HEK293T (cell line): ENCODE results near the gene DISP3.

Experiments
- BHLHE40 ChIP-seq: fragments of 450-650 bp; IDR thresholded peaks from 2 replicates; pipeline ENCODE4 v1.6.1; 2016; ENCODE audit warnings: mild to moderate bottlenecking, moderate library complexity, borderline replicate concordance
- ELF4 ChIP-seq: fragments of 450-650 bp; IDR thresholded peaks from 2 replicates; pipeline ENCODE4 v1.6.1; 2017; ENCODE audit warnings: antibody characterized with exemption
- FOXK2 ChIP-seq: fragments of 450-650 bp; IDR thresholded peaks from 2 replicates; pipeline ENCODE4 v1.6.1; 2016; ENCODE audit warnings: mild to moderate bottlenecking
- FOXM1 ChIP-seq: fragments of 450-650 bp; IDR thresholded peaks from 2 replicates; pipeline ENCODE4 v1.6.1; 2017; ENCODE audit warnings: mild to moderate bottlenecking, borderline replicate concordance
- HDGF ChIP-seq: fragments of 450-650 bp; IDR thresholded peaks from 2 replicates; pipeline ENCODE4 v1.6.1; 2017; ENCODE audit warnings: antibody characterized with exemption, borderline replicate concordance
- L3MBTL2 ChIP-seq: fragments of 450-650 bp; conservative IDR thresholded peaks from 2 replicates; pipeline ENCODE4 v1.6.1; 2016; ENCODE audit warnings: mild to moderate bottlenecking
- SP1 ChIP-seq: fragments of 450-650 bp; IDR thresholded peaks from 2 replicates; pipeline ENCODE4 v1.6.1; 2017
- TARDBP ChIP-seq: fragments of 450-650 bp; IDR thresholded peaks from 2 replicates; pipeline ENCODE4 v1.6.1; 2016
- ZNF384 ChIP-seq: fragments of 450-650 bp; IDR thresholded peaks from 2 replicates; pipeline ENCODE4 v1.6.1; 2016
- TF ChIP-seq, protein P1 (sequence below): fragments of 450-650 bp; IDR thresholded peaks from 2 replicates; pipeline ENCODE4 v1.6.1; 2016

- TF ChIP-seq BHLHE40: no peak
- no peak for TF ChIP-seq HDGF
- TF ChIP-seq FOXK2: no peak
- TF ChIP-seq SP1: no peak
- no peak for TF ChIP-seq ELF4
- TF ChIP-seq FOXM1: no peak
- TF ChIP-seq TARDBP: no peak
- TF ChIP-seq, protein P1, sequence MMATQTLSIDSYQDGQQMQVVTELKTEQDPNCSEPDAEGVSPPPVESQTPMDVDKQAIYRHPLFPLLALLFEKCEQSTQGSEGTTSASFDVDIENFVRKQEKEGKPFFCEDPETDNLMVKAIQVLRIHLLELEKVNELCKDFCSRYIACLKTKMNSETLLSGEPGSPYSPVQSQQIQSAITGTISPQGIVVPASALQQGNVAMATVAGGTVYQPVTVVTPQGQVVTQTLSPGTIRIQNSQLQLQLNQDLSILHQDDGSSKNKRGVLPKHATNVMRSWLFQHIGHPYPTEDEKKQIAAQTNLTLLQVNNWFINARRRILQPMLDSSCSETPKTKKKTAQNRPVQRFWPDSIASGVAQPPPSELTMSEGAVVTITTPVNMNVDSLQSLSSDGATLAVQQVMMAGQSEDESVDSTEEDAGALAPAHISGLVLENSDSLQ: no peak
- no peak for TF ChIP-seq ZNF384
- TF ChIP-seq L3MBTL2: no peak
These were observed 22.9 kb upstream of the DISP3 start for GRCh38 chr1:11455967-11456570.
